HCEC 1CT (cell line): ENCODE data around the gene TPD52L2.

Experiments used
- DNase-seq: peaks from one replicate; pipeline ENCODE4 v3.0.0-alpha.2; 2017

The TPD52L2 gene

GRCh38 chr20:63934271-63935068, 69.4 kb downstream of the TPD52L2 start:
- DNase-seq, result no peak

GRCh38 chr20:63935447-63935846, 70.4 kb downstream of the TPD52L2 start:
- DNase-seq, result no peak

- no peak for DNase-seq
These were observed 72.5 kb downstream of the TPD52L2 start for GRCh38 chr20:63937596-63937995.

GRCh38 chr20:63939061-63939935, 74.2 kb downstream of the TPD52L2 start:
- no peak for DNase-seq

- DNase-seq, result no peak
These were observed 75.0 kb downstream of the TPD52L2 start for GRCh38 chr20:63940071-63940471.

- no peak for DNase-seq
These were observed 75.6 kb downstream of the TPD52L2 start for GRCh38 chr20:63940472-63941266.
